Activated naive CD8-positive, alpha-beta T cell treated with anti-CD3 and anti-CD28 coated beads, Interleukin-2, amount 50 U/mL, for 24 hours (primary cell): ENCODE results near the gene TPRX1.
A peak's percentile ranks its signal among the peaks of the same experiment; 100 is the strongest.
"Not testable (repeated sequence)": the region's sequence is repeated elsewhere in the genome, so short reads cannot be mapped to it uniquely, and the experiment has no call there.

Source experiments
- ATAC-seq: fragments of 150-1000 bp; cut with Tn5 transposase; one replicate; pipeline ENCODE4 v1.10.0; 2021
- DNase-seq: peaks from one replicate; pipeline ENCODE4 v3.0.0; 2021
- H3K27ac Mint-ChIP-seq: one replicate; pipeline ENCODE4 v1.8.0; 2021; ENCODE audit warnings: mild to moderate bottlenecking, mixed read lengths
- H3K27me3 Mint-ChIP-seq: one replicate; pipeline ENCODE4 v1.8.0; 2021; ENCODE audit warnings: mixed read lengths
- H3K36me3 Mint-ChIP-seq: one replicate; pipeline ENCODE4 v1.8.0; 2021; ENCODE audit warnings: low read depth, mixed read lengths
- H3K4me1 Mint-ChIP-seq: one replicate; pipeline ENCODE4 v1.8.0; 2021; ENCODE audit warnings: mixed read lengths
- H3K4me3 Mint-ChIP-seq: one replicate; pipeline ENCODE4 v1.8.0; 2021; ENCODE audit warnings: mild to moderate bottlenecking, moderate library complexity, mixed read lengths
- H3K9me3 Mint-ChIP-seq: one replicate; pipeline ENCODE4 v1.8.0; 2021; ENCODE audit warnings: mixed read lengths

Gene TPRX1

GRCh38 chr19:47789811-47790210, 14.5 kb downstream of the TPRX1 start:
- not testable (repeated sequence) for H3K36me3 Mint-ChIP-seq, ATAC-seq, H3K4me1 Mint-ChIP-seq, H3K9me3 Mint-ChIP-seq, H3K27ac Mint-ChIP-seq, H3K4me3 Mint-ChIP-seq, DNase-seq, H3K27me3 Mint-ChIP-seq

DNA sequence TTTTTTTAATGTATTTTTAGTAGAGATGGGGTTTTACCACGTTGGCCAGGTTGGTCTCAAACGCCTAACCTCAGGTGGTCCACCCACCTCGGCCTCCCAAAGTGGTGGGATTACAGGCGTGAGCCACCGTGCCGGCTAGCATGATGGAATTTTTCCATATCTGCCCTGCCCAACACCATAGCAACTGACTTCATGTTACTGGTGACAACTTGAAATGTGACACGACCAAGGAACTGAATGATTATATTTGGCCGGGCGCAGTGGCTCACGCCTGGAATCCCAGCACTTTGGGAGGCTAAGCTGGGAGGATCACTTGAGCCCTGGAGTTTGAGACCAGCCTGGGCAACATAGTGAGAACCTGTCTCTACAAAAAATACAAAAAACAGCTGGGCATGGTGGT, 17.0 kb downstream of the TPRX1 start:
- H3K27ac Mint-ChIP-seq, H3K4me1 Mint-ChIP-seq, ATAC-seq, DNase-seq, H3K27me3 Mint-ChIP-seq, H3K4me3 Mint-ChIP-seq, H3K9me3 Mint-ChIP-seq: not testable (repeated sequence)
- H3K36me3 Mint-ChIP-seq, result peaks cover 13% of the 10 kb centered on the region

- H3K4me3 Mint-ChIP-seq, result no peak overlapping the region
- peaks cover 5% of the 10 kb centered on the region for H3K4me1 Mint-ChIP-seq
- no peak for ATAC-seq
- peaks cover 4% of the 10 kb centered on the region for H3K27me3 Mint-ChIP-seq
- no peak overlapping the region for H3K27ac Mint-ChIP-seq
- H3K9me3 Mint-ChIP-seq, result no peaks in the 10 kb centered on the region
- peaks cover 21% of the 10 kb centered on the region for H3K36me3 Mint-ChIP-seq
- DNase-seq, result no peak
Observed at GRCh38 chr19:47786566-47786965, 17.8 kb downstream of the TPRX1 start.

GRCh38 chr19:47781590-47782262, 22.6 kb downstream of the TPRX1 start:
- peaks cover 17% of the 10 kb centered on the region for H3K4me1 Mint-ChIP-seq
- H3K36me3 Mint-ChIP-seq, result peaks cover 30% of the 10 kb centered on the region
- no peak for ATAC-seq
- H3K9me3 Mint-ChIP-seq, result no peaks in the 10 kb centered on the region
- peak overlapping the region; percentile 28 for H3K27ac Mint-ChIP-seq
- H3K27me3 Mint-ChIP-seq, result no peaks in the 10 kb centered on the region
- no peak overlapping the region for H3K4me3 Mint-ChIP-seq
- no peak for DNase-seq

- H3K27me3 Mint-ChIP-seq, result no peaks in the 10 kb centered on the region
- H3K4me3 Mint-ChIP-seq, result peak overlapping the region; percentile 86
- peaks cover 17% of the 10 kb centered on the region for H3K4me1 Mint-ChIP-seq
- no peaks in the 10 kb centered on the region for H3K9me3 Mint-ChIP-seq
- DNase-seq (no peak), ATAC-seq (no peak)
- H3K36me3 Mint-ChIP-seq, result peaks cover 30% of the 10 kb centered on the region
- H3K27ac Mint-ChIP-seq, result peak overlapping the region; percentile 34
Observed at GRCh38 chr19:47780215-47780551, 24.2 kb downstream of the TPRX1 start.

- H3K4me3 Mint-ChIP-seq, result peak overlapping the region; percentile 86
- peak overlapping the region; percentile 88 for H3K27ac Mint-ChIP-seq
Observed at GRCh38 chr19:47779524-47780214, 24.7 kb downstream of the TPRX1 start.

DNA sequence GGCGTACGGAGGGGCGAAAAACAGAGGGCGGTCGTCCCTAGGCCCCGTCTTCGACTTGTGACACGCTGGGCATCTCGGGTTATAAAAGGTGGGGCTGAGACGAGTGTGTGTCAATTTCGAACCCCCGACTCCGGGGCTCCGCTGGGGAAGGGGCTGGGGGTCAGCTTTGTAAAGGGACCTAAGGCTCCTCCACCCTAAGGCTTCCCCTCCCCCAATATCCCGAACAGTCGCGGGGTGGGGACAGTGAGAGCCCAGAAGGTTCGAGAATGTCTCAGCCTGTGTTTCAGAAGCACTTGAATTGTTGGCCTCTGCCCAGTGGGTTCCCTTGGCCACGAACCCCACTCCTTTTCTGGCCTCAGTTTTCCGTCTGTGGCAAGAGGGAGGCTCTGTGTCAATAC, 25.4 kb downstream of the TPRX1 start:
- DNase-seq (peak; percentile 19), ATAC-seq (no peak)
- no peaks in the 10 kb centered on the region for H3K9me3 Mint-ChIP-seq

More at GRCh38 chr19:47779524-47780214, 24.7 kb downstream of the TPRX1 start:
- no peaks in the 10 kb centered on the region for H3K27me3 Mint-ChIP-seq
- H3K4me1 Mint-ChIP-seq, result peaks cover 17% of the 10 kb centered on the region
- DNase-seq (no peak), ATAC-seq (no peak)
- no peaks in the 10 kb centered on the region for H3K9me3 Mint-ChIP-seq
- H3K36me3 Mint-ChIP-seq, result peaks cover 30% of the 10 kb centered on the region

DNA sequence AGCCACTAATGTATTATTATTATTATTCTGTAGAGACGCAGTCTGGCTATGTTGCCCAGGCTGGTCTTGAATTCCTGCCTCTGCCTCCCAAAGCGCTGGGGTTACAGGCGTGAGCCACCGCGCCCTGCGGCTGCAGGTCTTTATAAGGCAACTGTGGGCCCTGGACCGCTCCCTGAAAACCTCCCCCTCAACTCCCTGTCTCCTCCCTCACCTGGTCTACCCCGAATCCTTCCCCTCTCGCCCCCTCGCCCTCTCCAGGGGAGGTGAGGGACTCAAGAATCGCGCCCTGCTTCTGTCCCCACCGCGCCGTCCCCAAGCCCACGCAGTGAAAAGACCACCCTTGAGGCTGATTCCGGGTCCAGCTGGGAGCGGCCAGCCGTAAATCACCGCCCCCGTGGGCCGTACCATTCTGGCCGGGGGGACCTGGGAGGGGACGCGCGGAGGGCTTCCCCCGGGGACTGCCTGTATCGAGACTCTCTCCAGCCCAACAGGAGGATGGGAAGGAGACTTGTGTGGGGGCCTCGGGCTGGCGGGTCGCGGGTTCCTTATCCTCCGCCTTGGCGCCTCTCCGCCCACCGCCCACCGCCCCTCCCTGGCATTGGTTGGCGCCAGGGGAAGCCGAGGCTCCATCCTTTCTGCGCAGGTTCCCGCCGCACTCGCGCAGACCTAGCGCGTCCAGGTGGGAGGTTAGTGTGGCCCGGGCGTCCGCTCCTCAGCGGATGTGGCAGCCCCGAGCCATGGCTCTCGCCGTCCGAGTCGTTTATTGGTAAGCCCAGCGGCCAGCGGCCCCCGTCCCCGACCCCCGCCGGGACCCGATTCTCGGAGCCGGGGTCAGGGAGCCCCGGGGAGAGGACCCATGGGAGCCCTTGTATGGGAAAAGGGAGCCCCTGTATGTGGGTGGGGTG, 26.1 kb downstream of the TPRX1 start, which contains the start of gene SELENOW:
TSS of gene SELENOW (plus strand) at position 655 of the 905 bp plus-strand sequence. CDS start at position 738, 83 bp downstream.
- ATAC-seq, result peak; percentile 94
- Mint-ChIP-seq H3K4me1 (peaks cover 17% of the 10 kb centered on the region), H3K27ac (peak within 1 kb of the TSS; percentile 88)

More for the DNA sequence above, 25.4 kb downstream of the TPRX1 start:
- peaks cover 24% of the 10 kb centered on the region for H3K36me3 Mint-ChIP-seq
- peak overlapping the region; percentile 88 for H3K27ac Mint-ChIP-seq
- H3K4me3 Mint-ChIP-seq, result peak overlapping the region; percentile 86
- H3K27me3 Mint-ChIP-seq, result no peaks in the 10 kb centered on the region
- peaks cover 17% of the 10 kb centered on the region for H3K4me1 Mint-ChIP-seq

GRCh38 chr19:47777245-47778048, 26.9 kb downstream of the TPRX1 start:
- Mint-ChIP-seq H3K4me1 (peaks cover 17% of the 10 kb centered on the region), H3K27ac (peak overlapping the region; percentile 88), H3K4me3 (peak overlapping the region; percentile 86), H3K36me3 (peaks cover 18% of the 10 kb centered on the region)
- not testable (repeated sequence) for H3K9me3 Mint-ChIP-seq, DNase-seq, ATAC-seq, H3K27me3 Mint-ChIP-seq

More for the DNA sequence above, 26.1 kb downstream of the TPRX1 start, which contains the start of gene SELENOW:
- no peaks in the 10 kb centered on the region for H3K9me3 Mint-ChIP-seq
- no peaks in the 10 kb centered on the region for H3K27me3 Mint-ChIP-seq
- peak; percentile 83 for DNase-seq
- peaks cover 20% of the 10 kb centered on the region for H3K36me3 Mint-ChIP-seq
- H3K4me3 Mint-ChIP-seq, result peak within 1 kb of the TSS; percentile 86

DNA sequence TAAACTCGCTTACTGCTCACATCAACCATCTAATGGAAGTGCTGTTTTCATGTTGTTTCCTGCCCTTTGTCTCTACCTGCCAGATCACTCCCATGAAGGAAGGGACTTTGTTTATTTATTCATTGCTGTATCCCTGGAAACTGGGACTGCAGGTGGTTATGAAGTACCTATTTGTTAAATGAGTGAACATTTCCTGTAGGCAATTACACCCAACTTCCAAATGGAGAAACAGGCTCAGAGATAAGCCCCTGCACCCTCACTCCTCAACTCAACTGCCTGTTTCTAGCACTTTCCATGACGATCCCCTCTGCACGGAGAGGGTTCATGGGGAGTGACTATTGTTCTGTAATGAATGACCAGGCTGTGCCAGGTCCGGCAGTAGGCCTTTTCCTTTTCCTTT, 27.8 kb downstream of the TPRX1 start:
- Mint-ChIP-seq H3K36me3 (peaks cover 9% of the 10 kb centered on the region), H3K27me3 (no peaks in the 10 kb centered on the region), H3K9me3 (no peaks in the 10 kb centered on the region), H3K4me3 (no peak overlapping the region), H3K4me1 (peaks cover 17% of the 10 kb centered on the region), H3K27ac (no peak overlapping the region)
- ATAC-seq, result no peak
- no peak for DNase-seq

DNA sequence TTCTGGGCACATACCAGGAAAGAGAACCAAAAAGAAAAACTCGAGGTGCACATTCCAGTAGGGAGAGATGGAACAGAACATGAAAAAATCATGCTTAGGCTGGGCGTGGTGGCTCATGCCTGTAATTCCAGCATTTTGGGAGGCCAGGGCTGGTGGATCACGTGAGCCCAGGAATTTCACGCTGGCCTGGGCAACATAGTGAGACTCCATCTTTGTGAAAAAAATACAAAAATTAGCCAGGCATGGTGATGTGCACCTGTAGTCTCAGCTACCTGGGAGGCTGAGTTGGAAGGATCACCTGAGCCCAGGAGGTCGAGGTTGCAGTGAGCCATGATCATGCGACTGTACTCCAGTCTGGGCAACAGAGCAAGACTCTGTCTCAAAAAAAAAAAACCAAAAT, 33.1 kb downstream of the TPRX1 start:
- not testable (repeated sequence) for H3K36me3 Mint-ChIP-seq, H3K4me3 Mint-ChIP-seq, H3K9me3 Mint-ChIP-seq, H3K27ac Mint-ChIP-seq, H3K4me1 Mint-ChIP-seq, ATAC-seq, H3K27me3 Mint-ChIP-seq, DNase-seq

- ATAC-seq (no peak), DNase-seq (no peak)
- Mint-ChIP-seq H3K4me1 (peaks cover 2% of the 10 kb centered on the region), H3K27me3 (no peaks in the 10 kb centered on the region), H3K4me3 (no peak overlapping the region), H3K9me3 (no peaks in the 10 kb centered on the region), H3K27ac (no peak overlapping the region), H3K36me3 (no peaks in the 10 kb centered on the region)
Observed at GRCh38 chr19:47769534-47769933, 34.8 kb downstream of the TPRX1 start.

GRCh38 chr19:47768604-47769003, 35.7 kb downstream of the TPRX1 start:
- H3K9me3 Mint-ChIP-seq, result no peaks in the 10 kb centered on the region
- ATAC-seq (no peak), DNase-seq (no peak)
- peaks cover 2% of the 10 kb centered on the region for H3K4me1 Mint-ChIP-seq
- no peak overlapping the region for H3K4me3 Mint-ChIP-seq
- no peaks in the 10 kb centered on the region for H3K27me3 Mint-ChIP-seq
- no peak overlapping the region for H3K27ac Mint-ChIP-seq
- H3K36me3 Mint-ChIP-seq, result no peaks in the 10 kb centered on the region

GRCh38 chr19:47767349-47767748, 37.0 kb downstream of the TPRX1 start:
- no peak for DNase-seq
- no peak overlapping the region for H3K27ac Mint-ChIP-seq
- no peaks in the 10 kb centered on the region for H3K9me3 Mint-ChIP-seq
- H3K27me3 Mint-ChIP-seq, result no peaks in the 10 kb centered on the region
- no peaks in the 10 kb centered on the region for H3K36me3 Mint-ChIP-seq
- ATAC-seq, result no peak
- H3K4me1 Mint-ChIP-seq, result peaks cover 2% of the 10 kb centered on the region
- H3K4me3 Mint-ChIP-seq, result no peak overlapping the region
